GM12878 (cell line): Measurements from ENCODE around the gene ABI1. TPM values are rescaled to one million over a fixed set of nuclear protein-coding genes. Genes with fewer than 3 reads are reported as not detected.

Source experiments
- BCL3 ChIP-seq: IDR thresholded peaks from 2 replicates; pipeline ENCODE4 v1.6.1; 2011; ENCODE audit warnings: borderline replicate concordance, low read depth, mild to moderate bottlenecking, moderate library complexity, low read length; ENCODE audit not compliant: insufficient read depth, poor library complexity, severe bottlenecking
- CHD4 ChIP-seq: fragments of 200-600 bp; sonication (generic); IDR thresholded peaks from 2 replicates; pipeline ENCODE4 v1.6.1; 2016; ENCODE audit warnings: mild to moderate bottlenecking
- GABPA ChIP-seq: IDR thresholded peaks from 2 replicates; pipeline ENCODE4 v1.6.1; 2014; ENCODE audit warnings: antibody characterized with exemption, low read depth, mild to moderate bottlenecking, inconsistent platforms
- IKZF2 ChIP-seq, 2 experiments: fragments of 450-650 bp; IDR thresholded peaks; 2 replicates each; pipeline ENCODE4 v1.6.1; 2017; ENCODE audit warnings: mild to moderate bottlenecking in 2 of 2, moderate library complexity in 2 of 2
- MEF2A ChIP-seq: IDR thresholded peaks from 2 replicates; pipeline ENCODE4 v1.6.1; 2011; ENCODE audit warnings: low read depth, mild to moderate bottlenecking, low read length, moderate library complexity; ENCODE audit not compliant: insufficient read depth
- PML ChIP-seq: IDR thresholded peaks from 2 replicates; pipeline ENCODE4 v1.6.1; 2012; ENCODE audit warnings: low read length, inconsistent platforms
- PRDM15 ChIP-seq: fragments of 450-650 bp; formaldehyde crosslinking; IDR thresholded peaks from 2 replicates; pipeline ENCODE4 v1.4.0; 2020; ENCODE audit warnings: mild to moderate bottlenecking, moderate library complexity
- SMAD5 ChIP-seq: IDR thresholded peaks from 2 replicates; pipeline ENCODE4 v1.6.1; 2016; ENCODE audit warnings: antibody characterized with exemption, low read depth
- SMARCA5 ChIP-seq: fragments of 450-650 bp; IDR thresholded peaks from 2 replicates; pipeline ENCODE4 v1.6.1; 2017; ENCODE audit warnings: mild to moderate bottlenecking
- WRNIP1 ChIP-seq: IDR thresholded peaks from 2 replicates; pipeline ENCODE4 v1.6.1; 2011; ENCODE audit warnings: low read depth, low read length, improper control_type of control experiment, borderline replicate concordance
- YY1 ChIP-seq: IDR thresholded peaks from 2 replicates; pipeline ENCODE4 v1.6.1; 2011; ENCODE audit warnings: low read depth, mild to moderate bottlenecking, low read length
- ZNF687 ChIP-seq: fragments of 450-650 bp; IDR thresholded peaks from 2 replicates; pipeline ENCODE4 v1.6.1; 2017; ENCODE audit warnings: mild to moderate bottlenecking, moderate library complexity
- ZSCAN29 ChIP-seq: fragments of 450-650 bp; IDR thresholded peaks from 2 replicates; pipeline ENCODE4 v1.6.1; 2017; ENCODE audit warnings: mild to moderate bottlenecking, moderate library complexity
- polyA plus RNA-seq, 11 experiments: library from polyadenylated mRNA; depleted of rRNA in 4 of 11; unstranded in 6 of 11; stranded (reverse) in 5 of 11; fragments of >200 nt; fragmentation: Nextera tagmentation in 4 of 11; fragmentation: Illumina TruSeq in 1 of 11; extraction: Ambion mirVana in 4 of 11; extraction: Trizol in 1 of 11; gene quantifications; 1 replicate in 1 of 11; 2 replicates in 10 of 11; pipeline versions ENCODE4 v1.2.1 to v1.2.3, GENCODE V29; 2011 to 2016; ENCODE audit warnings: inconsistent platforms in 2 of 11, missing spikeins in 2 of 11, low read depth in 1 of 11
- total RNA-seq, 4 experiments: library from RNA; depleted of rRNA in 3 of 4; stranded (reverse); fragments of >200 nt in 3 of 4; fragmentation: Illumina TruSeq in 1 of 4; extraction: Trizol in 1 of 4; gene quantifications; 2 replicates each; pipeline versions ENCODE4 v1.2.1 to v1.2.3, GENCODE V29; 2013 to 2021
- TF ChIP-seq, protein P1 (sequence below): IDR thresholded peaks from 2 replicates; pipeline ENCODE4 v1.6.1; 2011; ENCODE audit warnings: mild to moderate bottlenecking, low read depth, low read length, moderate library complexity; ENCODE audit not compliant: insufficient replicate concordance
- TF ChIP-seq, protein P2 (sequence below): fragments of 450-650 bp; IDR thresholded peaks from 2 replicates; pipeline ENCODE4 v1.6.1; 2018; ENCODE audit warnings: mild to moderate bottlenecking, low read depth, moderate library complexity; ENCODE audit not compliant: partially characterized antibody

Gene ABI1
- total and polyA plus RNA-seq, 10 of the 15 experiments (the other 5 are each of a cell fraction or from before 2014, with no cell fraction given), result 31.2 to 73.2 (median 50.7) TPM

DNA sequence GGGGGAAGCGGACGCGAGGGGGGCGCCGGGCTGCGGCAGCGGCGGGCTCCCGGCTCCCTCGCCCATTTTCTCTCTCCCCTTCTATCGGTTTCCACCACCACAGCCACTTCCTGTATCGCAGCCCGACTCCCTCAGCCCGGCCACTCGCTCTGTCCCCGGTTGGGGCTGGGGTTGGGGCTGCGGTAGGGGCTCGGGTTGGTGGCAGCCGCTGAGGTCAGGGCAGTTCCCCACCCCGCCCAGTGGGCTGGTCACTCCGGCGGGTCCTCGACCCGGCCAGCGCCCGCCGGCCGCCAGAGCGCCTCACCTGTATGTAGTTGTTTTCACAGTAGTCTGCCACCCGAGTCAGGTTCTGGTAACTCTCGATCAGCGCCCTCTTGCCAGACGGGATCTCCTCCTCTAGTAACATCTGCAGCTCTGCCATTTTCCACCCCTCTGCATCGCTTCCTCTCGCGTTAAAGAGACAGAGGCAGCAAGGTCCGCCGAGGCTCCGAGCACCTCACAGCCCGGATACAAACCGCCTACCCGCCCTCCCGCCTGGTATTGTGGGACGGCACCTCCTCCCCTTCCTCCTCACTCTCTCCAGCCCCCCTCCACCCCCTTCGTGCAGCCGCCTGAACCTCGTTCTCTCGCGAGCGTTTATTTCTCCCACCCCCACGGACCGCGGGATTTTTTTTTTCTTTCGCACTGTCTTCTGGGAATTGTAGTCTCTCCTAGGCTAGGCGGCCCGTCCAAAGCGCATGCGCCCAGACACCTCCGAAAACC lies at the start of gene ABI1 (continued):
- TF ChIP-seq ZSCAN29, result no peak
- TF ChIP-seq, protein P1, sequence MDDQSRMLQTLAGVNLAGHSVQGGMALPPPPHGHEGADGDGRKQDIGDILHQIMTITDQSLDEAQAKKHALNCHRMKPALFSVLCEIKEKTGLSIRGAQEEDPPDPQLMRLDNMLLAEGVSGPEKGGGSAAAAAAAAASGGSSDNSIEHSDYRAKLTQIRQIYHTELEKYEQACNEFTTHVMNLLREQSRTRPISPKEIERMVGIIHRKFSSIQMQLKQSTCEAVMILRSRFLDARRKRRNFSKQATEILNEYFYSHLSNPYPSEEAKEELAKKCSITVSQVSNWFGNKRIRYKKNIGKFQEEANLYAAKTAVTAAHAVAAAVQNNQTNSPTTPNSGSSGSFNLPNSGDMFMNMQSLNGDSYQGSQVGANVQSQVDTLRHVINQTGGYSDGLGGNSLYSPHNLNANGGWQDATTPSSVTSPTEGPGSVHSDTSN, result peak; percentile 16
- peak; percentile 47 to 61; a peak in 2 of 4 replicates for TF ChIP-seq IKZF2 (IDR thresholded peaks at IDR 0.05)
- TF ChIP-seq GABPA, result 0 out of 2 replicates have a peak, but pooled peaks have one; percentile 22
- TF ChIP-seq ZNF687, result no peak
- TF ChIP-seq MEF2A, result no peak
- TF ChIP-seq YY1, result peak; percentile 91
- TF ChIP-seq, protein P2, sequence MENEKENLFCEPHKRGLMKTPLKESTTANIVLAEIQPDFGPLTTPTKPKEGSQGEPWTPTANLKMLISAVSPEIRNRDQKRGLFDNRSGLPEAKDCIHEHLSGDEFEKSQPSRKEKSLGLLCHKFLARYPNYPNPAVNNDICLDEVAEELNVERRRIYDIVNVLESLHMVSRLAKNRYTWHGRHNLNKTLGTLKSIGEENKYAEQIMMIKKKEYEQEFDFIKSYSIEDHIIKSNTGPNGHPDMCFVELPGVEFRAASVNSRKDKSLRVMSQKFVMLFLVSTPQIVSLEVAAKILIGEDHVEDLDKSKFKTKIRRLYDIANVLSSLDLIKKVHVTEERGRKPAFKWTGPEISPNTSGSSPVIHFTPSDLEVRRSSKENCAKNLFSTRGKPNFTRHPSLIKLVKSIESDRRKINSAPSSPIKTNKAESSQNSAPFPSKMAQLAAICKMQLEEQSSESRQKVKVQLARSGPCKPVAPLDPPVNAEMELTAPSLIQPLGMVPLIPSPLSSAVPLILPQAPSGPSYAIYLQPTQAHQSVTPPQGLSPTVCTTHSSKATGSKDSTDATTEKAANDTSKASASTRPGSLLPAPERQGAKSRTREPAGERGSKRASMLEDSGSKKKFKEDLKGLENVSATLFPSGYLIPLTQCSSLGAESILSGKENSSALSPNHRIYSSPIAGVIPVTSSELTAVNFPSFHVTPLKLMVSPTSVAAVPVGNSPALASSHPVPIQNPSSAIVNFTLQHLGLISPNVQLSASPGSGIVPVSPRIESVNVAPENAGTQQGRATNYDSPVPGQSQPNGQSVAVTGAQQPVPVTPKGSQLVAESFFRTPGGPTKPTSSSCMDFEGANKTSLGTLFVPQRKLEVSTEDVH, result no peak
- TF ChIP-seq SMARCA5, result no peak; the same call in 1 of the 2 replicates
- no peak for TF ChIP-seq CHD4
- TF ChIP-seq WRNIP1, result no peak
- TF ChIP-seq BCL3, result peak; percentile 9
- TF ChIP-seq PRDM15 (CRISPR knock-in tag), result no peak
- TF ChIP-seq PML, result peak; percentile 85
- TF ChIP-seq SMAD5, result peak; percentile 82; the same call in 1 of the 2 replicates
